Bronchial epithelial cell (primary cell): Measurements from ENCODE around the gene STXBP6. TPM values are rescaled to one million over a fixed set of nuclear protein-coding genes. Genes with fewer than 3 reads are reported as not detected.

Experiments used
- DNase-seq: peaks from one replicate; pipeline ENCODE4 v3.0.0-alpha.2; 2010; ENCODE audit warnings: low read depth
- FAIRE-seq: peaks from 2 replicates; lab custom pipeline; 2011; peaks lifted over from hg19 to GRCh38; lab: Jason Lieb, UNC
- H3K27me3 ChIP-seq: 2 replicates; pipeline ENCODE4 v1.5.1; 2011; ENCODE audit warnings: low read length; ENCODE audit not compliant: control insufficient read depth, insufficient read depth
- H3K36me3 ChIP-seq: 2 replicates; pipeline ENCODE4 v1.5.1; 2011; ENCODE audit warnings: low read length; ENCODE audit not compliant: control insufficient read depth, insufficient read depth
- H3K4me3 ChIP-seq: 2 replicates; pipeline ENCODE4 v1.5.1; 2011; ENCODE audit warnings: mild to moderate bottlenecking, low read depth, low read length, control low read depth
- total RNA-seq: library from RNA; depleted of rRNA; stranded (reverse); fragments of >200 nt; gene quantifications from 2 replicates; pipeline ENCODE4 v1.2.1, GENCODE V29; 2014
- TF ChIP-seq, protein P1 (sequence below): IDR thresholded peaks from 2 replicates; pipeline ENCODE4 v1.5.1; 2011; ENCODE audit warnings: mild to moderate bottlenecking, moderate library complexity, low read length, control low read depth, inconsistent platforms; ENCODE audit not compliant: insufficient read depth, severe bottlenecking

STXBP6 gene
- total RNA-seq, 1 donor from 2014 or later = not detected

GRCh38 chr14:24978862-24979724 is 70.9 kb downstream of the STXBP6 start:
- TF ChIP-seq, protein P1, sequence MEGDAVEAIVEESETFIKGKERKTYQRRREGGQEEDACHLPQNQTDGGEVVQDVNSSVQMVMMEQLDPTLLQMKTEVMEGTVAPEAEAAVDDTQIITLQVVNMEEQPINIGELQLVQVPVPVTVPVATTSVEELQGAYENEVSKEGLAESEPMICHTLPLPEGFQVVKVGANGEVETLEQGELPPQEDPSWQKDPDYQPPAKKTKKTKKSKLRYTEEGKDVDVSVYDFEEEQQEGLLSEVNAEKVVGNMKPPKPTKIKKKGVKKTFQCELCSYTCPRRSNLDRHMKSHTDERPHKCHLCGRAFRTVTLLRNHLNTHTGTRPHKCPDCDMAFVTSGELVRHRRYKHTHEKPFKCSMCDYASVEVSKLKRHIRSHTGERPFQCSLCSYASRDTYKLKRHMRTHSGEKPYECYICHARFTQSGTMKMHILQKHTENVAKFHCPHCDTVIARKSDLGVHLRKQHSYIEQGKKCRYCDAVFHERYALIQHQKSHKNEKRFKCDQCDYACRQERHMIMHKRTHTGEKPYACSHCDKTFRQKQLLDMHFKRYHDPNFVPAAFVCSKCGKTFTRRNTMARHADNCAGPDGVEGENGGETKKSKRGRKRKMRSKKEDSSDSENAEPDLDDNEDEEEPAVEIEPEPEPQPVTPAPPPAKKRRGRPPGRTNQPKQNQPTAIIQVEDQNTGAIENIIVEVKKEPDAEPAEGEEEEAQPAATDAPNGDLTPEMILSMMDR = no peak
- H3K36me3 ChIP-seq = no peaks in the 10 kb centered on the region
- no peak for FAIRE-seq
- DNase-seq = no peak
- H3K27me3 ChIP-seq = no peaks in the 10 kb centered on the region
- H3K4me3 ChIP-seq = no peak overlapping the region

GRCh38 chr14:24976602-24977001 is 73.3 kb downstream of the STXBP6 start:
- Histone ChIP-seq H3K27me3 (no peaks in the 10 kb centered on the region), H3K36me3 (no peaks in the 10 kb centered on the region), H3K4me3 (no peak overlapping the region)
- FAIRE-seq (no peak), DNase-seq (no peak)
- TF ChIP-seq, protein P1 = no peak

DNA sequence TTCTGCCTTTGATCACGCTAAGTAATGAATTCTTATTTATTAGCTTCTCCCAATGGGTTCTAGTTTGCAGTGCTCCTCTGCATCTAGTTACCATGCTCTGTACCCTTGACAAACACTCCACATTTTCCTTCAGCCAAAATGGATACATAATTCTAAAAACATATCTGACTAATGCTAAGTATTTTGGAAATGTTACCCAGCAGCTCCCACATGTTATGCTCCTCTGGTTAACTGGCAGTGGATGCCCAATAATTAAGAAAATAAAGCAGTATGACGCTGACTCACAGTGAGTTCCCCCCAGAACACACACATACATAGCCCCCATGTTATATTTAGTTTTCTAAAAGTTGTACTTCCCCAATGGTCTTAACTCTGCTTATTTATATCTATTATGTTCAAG is 74.6 kb downstream of the STXBP6 start:
- H3K4me3 ChIP-seq = no peak overlapping the region
- no peaks in the 10 kb centered on the region for H3K36me3 ChIP-seq
- no peaks in the 10 kb centered on the region for H3K27me3 ChIP-seq
- FAIRE-seq = no peak
- TF ChIP-seq, protein P1 = no peak
- DNase-seq = no peak

GRCh38 chr14:24974591-24975374 is 75.2 kb downstream of the STXBP6 start:
- Histone ChIP-seq H3K4me3 (no peak overlapping the region), H3K36me3 (no peaks in the 10 kb centered on the region), H3K27me3 (no peaks in the 10 kb centered on the region)
- FAIRE-seq (no peak), DNase-seq (no peak)
- TF ChIP-seq, protein P1 = no peak

GRCh38 chr14:24972844-24973243 is 77.1 kb downstream of the STXBP6 start:
- no peaks in the 10 kb centered on the region for H3K27me3 ChIP-seq
- DNase-seq = no peak
- H3K4me3 ChIP-seq = no peak overlapping the region
- TF ChIP-seq, protein P1 = no peak
- no peak for FAIRE-seq
- H3K36me3 ChIP-seq = no peaks in the 10 kb centered on the region
